RPMI8226 (cell line): ENCODE measurements around the gene VSX1.

Experiments used
- DNase-seq: peaks from one replicate; pipeline ENCODE4 v3.0.0-alpha.2; 2015

VSX1 gene

GRCh38 chr20:25081730-25082497 lies at the start of gene VSX1:
TSS of gene VSX1 (minus strand) at chr20:25082141. CDS start at chr20:25082096, 45 bp downstream.
- DNase-seq: no peak

GRCh38 chr20:25129908-25130307 lies 48.0 kb upstream of the VSX1 start:
- DNase-seq: no peak

GRCh38 chr20:25129428-25129827 lies 47.5 kb upstream of the VSX1 start:
- DNase-seq: no peak

DNA sequence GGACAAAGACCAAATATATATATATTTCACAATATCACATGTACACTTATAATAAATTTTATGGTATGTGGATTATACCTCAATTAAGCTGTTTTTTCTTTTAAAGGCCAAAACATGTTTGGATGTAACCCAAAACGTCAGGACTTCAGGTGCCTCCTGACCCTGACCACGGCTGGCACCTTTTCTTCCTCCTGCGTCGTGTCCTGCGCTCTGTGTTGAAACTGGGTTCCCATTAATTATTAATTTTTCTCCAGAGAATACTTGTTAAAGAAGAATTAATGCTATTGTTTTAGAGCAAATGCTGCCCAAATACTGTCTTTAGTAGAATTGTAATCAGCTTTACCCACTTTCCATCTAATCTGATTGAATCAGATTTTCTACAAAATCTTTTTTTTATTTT lies 46.7 kb upstream of the VSX1 start:
- DNase-seq: no peak

DNA sequence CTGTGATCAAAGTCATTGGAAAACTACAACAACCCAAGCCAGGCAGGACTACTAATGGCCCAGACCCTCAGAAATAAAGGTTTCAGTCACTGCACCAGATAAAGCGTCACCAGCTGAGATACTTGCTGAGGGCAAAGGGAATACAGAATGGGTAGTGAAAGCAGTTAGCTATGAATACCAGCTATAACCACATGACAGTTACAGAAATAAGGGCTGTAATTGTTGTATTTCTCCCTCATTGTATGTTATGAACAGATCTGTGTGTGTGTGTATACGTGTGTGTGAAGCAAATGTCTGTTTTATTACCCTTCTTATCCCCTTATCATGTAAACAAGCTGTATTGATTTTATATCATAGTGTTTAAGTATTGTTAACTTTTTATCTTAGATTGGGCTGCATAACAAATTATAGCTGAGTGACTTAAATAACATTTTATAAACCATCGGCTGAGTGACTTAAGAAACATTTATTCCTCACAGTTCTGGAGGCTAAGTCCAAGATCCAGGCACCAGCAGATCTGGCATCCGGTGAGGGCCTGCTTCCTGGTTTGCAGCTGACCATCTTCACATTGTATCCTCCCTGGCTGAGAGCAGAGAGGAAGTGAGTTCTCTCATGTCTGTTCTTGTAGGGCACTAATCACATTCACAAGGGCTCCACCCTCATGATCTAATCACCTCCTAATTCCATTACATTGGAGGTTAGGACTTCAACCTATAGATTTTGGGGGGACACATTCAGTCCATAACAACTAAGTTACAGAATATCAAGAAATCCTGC lies 46.0 kb upstream of the VSX1 start:
- no peak for DNase-seq

DNA sequence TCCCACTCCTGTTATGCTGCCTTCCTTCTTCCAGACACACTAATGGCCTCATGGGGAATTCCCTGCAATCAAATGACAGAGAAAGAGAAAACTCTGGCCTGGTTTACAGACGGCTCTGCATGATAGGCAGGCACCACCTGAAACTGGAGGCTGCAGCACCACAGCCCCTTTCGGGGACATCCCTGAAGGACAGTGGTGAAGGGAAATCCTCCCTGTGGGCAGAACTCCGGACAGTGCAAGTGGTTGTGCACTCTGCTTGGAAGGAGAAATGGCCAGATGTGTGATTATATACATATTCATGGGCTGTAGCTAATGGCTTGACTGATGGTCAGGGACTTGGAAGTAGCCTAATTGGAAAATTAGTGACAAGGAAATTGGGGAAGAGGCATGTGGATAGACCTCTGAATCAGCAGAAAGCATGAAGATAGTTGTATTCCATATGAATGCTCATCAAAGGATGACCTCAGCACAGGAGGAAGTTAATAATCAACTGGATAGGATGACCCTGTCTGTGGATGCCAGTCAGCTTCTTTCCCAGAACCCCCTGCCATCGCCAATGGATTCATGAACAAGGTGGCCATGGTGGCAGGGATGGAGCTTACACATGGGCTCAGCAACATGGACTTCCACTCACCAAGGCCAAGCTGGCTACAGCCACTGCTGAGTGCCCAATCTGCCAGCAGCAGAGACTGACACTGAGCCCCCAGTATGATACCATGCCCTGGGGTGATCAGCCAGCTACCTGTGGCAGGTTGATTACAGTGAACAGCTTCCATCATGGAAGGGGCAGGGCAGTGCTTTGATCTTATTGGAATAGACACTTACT lies 44.5 kb upstream of the VSX1 start:
- DNase-seq: no peak

- DNase-seq: no peak
These were observed 43.7 kb upstream of the VSX1 start for GRCh38 chr20:25125636-25126035.

GRCh38 chr20:25120920-25121319 lies 39.0 kb upstream of the VSX1 start:
- no peak for DNase-seq

DNA sequence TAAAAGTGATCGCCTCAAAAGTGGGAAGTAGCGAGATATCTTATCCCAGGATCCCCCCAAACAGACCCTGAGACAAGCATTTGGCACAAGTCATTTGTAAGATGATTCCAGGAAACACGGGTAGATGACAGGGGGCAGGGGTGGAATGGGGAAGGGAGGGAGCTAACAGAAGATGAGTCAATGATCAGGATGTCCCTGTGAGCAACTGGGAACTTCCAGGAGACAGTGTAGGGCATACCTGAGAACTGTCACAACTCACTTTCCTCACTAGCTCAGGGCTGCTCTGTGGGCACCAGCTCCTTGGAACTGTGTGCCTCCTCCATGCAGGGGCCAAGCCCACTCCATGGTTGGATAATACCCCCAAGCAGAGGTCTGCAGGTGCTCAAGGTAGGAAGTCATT lies 38.5 kb upstream of the VSX1 start:
- DNase-seq: no peak

GRCh38 chr20:25118529-25118928 lies 36.6 kb upstream of the VSX1 start:
- DNase-seq: no peak

- DNase-seq: no peak
These were observed 36.0 kb upstream of the VSX1 start for GRCh38 chr20:25117990-25118389.

DNA sequence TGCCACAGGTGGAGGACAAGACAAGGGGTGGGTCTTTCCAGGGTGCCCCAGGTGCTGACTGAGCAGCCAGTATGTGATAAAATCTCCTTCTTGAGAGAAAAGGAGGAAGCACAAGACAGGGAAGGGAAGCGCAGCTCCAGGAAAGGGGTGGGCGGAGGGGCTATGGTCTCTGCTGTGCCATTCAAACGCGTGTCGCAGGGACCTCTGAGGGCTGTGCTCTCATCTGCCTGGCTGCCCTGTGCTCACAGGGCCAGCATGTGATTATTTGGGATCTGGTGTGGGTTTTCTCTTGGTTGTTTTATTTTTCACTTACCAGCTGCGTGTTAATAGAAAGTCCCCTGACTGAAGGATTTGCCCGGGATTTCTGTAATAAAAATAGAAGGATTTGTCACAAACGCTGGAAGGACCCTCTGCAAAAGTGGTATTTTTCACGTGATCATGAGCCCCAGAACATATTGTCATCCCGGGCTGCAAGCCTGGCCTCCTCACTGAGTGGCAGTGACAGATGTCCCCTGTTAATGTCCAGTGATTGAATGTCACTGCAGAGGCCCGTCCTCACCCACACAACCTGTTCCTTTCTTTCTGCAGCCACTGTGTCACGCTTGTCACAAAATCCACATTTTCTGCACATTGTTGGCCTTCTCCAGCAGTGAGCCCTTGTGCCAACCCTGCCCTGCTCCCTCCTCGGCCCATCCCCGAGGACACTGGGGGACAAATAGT lies 35.0 kb upstream of the VSX1 start:
- no peak for DNase-seq

DNA sequence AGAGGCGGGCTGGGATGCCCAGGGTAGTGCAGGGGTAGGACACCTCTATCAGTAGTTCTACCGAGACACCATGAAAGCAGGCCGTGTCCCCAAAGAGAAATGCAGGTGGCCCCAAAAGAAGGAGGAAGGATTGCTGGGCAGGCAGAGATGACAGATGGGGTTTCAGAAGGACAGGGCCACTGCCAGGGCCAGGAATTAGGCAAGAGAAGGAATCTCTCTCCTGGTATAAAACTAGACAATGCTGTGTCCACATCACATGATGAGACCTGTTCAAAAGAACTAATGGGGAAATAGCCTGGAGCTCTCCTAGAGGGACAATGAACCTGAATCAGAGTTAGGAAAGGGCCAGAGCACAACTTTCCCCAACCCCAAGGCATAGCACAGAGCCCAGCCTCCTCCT lies 21.6 kb upstream of the VSX1 start:
- DNase-seq: no peak

DNA sequence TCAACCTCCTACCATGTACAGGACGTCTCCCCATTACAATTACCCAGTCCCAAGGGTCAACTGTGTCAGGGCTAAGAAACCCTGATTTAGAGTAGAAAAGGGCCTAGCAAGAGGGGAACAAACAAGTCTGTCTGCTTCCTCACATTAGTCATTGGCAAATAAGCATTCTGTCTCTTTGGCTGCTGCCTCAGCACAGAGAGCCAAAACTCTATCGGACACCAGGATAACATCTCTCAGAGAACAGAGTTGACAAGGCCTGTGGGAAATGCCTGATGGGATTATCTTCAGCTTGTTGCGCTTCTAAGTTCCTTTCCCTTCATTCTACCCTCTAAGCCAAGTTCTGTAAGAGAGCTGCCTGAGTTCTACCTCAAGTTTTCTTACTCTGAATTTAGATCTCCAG lies 19.0 kb upstream of the VSX1 start:
- DNase-seq: no peak

GRCh38 chr20:25099601-25100140 lies 17.7 kb upstream of the VSX1 start:
- DNase-seq: no peak

DNA sequence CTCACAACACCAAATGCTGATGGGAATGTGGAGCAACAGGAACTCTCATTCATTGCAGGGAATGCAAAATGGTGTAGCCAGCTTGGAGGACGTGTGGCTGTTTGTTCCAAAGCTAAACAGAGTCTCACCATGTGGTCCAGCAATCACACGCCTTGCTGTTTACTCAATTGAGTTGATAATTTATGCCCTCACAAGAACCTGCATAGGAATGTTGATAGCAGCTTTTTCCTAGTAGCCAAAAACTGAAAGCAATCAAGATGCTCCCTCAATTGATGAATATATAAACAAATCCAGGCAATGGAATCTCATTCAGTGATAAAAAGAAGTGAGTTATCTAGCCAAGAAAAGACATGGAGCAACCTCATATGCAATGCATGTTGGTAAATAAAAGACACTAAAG lies 15.6 kb upstream of the VSX1 start:
- DNase-seq: no peak

DNA sequence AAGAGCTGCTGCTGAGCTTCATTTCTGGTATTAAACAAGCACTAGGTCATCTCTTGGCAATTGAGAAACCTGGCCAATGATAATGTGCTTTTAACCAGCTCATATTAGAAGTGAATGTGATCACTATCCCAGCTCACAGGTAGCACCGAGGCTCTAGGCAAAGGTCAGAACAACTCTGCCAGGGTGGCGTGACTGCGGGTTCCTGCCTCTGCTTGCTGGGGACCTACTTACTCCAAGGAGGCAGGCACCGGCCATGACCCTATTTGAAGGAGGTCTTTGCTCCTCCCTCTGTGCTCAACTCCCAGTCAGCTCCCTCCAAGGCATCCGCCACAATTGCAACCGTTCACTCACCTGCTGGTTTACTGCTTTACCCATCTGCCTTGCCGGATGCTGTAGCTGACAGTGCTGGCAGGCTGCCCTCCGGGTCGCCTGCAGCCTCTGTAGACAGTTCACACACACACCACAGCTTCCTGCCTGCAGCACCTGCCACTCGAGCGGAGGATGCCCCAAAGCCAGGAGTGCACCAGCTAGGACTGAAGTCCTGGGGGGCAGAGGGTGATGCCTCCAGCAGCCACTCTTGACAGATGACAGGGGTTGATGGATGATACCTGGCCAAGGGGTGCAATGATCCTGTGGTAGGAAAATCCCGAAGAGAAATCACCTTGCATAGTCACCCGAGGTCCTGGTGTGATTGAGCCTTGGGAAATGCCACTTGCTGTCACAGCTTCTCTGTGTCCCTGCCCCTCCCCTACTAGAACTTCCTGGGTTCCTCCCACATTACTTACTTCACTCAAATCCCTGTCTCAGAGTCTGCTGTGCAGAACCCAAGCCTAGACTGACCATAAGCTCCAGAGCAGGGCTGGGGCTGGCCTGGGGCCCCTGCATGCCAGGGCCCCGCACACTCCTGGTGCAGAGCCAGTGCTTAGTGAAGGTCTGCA lies 8.8 kb upstream of the VSX1 start:
- DNase-seq: peak; percentile 98

DNA sequence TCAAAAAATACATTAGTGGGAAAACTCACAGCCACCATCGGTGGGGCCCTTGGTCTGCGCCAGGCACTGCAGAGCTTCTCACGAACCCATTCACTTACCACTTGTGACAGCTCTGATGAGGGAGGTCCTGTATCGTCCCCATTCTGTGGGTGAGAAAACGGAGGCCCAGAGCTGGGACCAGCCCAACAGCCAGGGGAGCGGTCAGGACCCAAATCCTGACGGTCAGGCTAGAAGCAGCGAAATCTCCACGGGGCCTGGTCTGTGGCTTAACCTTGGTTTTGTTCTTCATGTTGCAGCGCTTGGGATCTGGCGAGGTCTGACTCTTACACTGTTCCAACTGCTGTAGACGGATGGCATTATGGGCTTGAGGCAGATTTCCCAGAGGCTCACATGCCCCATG lies 7.7 kb upstream of the VSX1 start:
- DNase-seq: no peak

DNA sequence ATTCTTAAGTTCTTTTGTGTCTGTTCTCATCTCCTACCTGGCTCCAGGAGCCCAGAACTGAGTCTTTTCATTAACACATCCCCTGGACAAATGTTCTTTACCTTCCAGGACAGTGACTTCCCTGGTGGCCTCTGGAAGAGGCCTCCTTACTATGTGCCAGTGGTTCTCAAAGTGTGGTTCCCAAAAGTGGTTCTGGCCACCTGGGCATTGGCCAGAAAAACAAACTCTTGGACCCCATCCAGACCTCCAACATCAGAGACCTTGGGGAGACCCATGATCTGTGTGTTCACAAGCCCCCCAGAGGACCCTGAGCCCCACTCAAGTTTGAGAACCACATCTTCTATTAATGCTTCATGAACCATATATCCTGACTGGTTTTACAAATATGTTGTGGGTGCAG lies 7.2 kb upstream of the VSX1 start:
- peak; percentile 1 for DNase-seq

- peak; percentile 8 for DNase-seq
These were observed 6.3 kb upstream of the VSX1 start for GRCh38 chr20:25088267-25088666.

GRCh38 chr20:25087186-25087929 lies 5.4 kb upstream of the VSX1 start:
- peak; percentile 68 for DNase-seq
